GM19099 (cell line): ENCODE measurements around the gene ADCY9.

Experiments used
- POLR2A ChIP-seq: IDR thresholded peaks from 3 replicates; pipeline ENCODE4 v1.6.1; 2011; ENCODE audit warnings: low read depth; ENCODE audit not compliant: insufficient read length; ENCODE audit errors: extremely low read depth

ADCY9 gene

DNA sequence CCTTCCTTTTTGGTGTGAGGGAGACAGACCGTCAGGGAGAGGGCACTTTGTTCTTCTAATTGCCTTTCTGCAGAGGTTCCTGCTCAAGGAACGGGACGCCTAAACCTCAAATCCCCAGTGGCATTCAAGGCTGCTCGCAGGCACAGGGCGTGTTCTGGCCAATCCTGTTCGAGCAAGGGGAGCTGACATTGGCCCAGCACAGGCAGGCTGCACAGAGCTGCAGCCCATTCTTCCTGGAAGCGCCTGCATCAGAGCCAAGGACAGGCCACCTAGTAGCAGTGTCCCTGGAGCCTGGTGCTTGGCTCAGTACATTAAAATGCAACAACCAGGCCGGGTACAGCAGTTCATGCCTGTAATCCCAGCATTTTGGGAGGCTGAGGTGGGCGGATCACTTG, 163.5 kb downstream of the ADCY9 start:
- no peak for TF ChIP-seq POLR2A

DNA sequence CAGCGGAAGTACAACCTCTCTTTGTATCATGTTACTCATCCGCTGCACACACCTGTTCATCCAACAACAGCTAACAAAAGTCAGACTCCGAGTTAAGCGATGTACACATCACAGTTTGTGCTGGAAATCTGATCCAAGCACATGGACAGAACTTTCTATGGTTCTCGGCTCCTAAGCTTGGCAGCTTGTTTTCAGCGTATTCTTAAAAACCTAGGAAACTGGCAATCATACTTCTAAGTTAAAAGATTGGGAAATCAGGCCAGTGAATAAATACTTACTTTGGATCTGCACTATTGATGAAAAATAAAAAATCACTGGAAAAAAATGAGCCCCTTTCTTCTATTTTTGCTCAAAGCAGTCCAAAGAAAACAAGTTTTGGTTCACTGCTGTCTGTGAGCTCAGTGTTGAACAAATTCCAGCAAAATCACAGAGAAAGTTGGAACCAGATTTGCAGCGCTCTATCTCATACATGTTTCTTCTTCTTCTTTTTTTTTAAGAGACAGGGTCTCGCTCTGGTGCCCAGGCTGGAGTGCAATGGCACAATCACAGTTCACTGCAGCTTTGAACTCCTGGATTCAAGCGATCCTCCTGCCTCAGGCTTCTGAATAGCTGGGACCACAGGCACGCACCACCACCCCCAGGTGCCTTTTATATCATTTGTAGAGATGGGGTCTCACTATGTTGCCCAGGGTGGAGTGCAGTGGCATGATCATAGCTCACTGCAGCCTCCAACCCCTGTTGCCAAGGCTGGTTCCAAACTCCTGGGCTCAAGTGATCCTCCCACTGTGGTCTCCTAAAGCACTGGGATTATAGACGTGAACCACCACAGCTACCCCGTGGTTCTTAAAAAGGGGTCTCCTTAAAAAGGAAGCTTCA, 164.1 kb downstream of the ADCY9 start:
- no peak for TF ChIP-seq POLR2A

- no peak for TF ChIP-seq POLR2A
These were observed 165.7 kb downstream of the ADCY9 start for GRCh38 chr16:3950343-3951193.

- no peak for TF ChIP-seq POLR2A
These were observed 166.3 kb downstream of the ADCY9 start for GRCh38 chr16:3949946-3950342.

DNA sequence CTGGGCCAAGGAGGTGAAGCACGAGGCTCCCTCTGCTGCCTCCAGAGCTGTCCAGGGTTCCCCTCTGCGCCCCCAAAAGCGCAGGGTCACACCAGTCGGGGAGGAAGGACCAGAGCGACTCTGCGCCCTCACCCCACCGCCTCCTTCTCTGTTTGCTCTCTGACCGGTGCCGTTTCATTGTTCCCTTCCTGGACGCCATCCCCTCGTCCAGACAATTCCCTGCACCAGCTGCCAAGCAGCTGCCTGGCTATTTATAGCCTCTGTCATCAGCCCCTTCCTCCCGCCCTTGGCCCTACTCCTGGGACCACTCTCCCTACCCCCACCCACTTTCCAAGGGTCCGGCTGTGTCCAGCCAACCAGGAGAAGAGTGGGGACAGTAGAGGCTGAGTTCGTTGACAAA, 167.0 kb downstream of the ADCY9 start:
- TF ChIP-seq POLR2A, result no peak

- no peak for TF ChIP-seq POLR2A
These were observed 167.8 kb downstream of the ADCY9 start for GRCh38 chr16:3948378-3948995.

GRCh38 chr16:3946604-3947180, 169.6 kb downstream of the ADCY9 start:
- no peak for TF ChIP-seq POLR2A

DNA sequence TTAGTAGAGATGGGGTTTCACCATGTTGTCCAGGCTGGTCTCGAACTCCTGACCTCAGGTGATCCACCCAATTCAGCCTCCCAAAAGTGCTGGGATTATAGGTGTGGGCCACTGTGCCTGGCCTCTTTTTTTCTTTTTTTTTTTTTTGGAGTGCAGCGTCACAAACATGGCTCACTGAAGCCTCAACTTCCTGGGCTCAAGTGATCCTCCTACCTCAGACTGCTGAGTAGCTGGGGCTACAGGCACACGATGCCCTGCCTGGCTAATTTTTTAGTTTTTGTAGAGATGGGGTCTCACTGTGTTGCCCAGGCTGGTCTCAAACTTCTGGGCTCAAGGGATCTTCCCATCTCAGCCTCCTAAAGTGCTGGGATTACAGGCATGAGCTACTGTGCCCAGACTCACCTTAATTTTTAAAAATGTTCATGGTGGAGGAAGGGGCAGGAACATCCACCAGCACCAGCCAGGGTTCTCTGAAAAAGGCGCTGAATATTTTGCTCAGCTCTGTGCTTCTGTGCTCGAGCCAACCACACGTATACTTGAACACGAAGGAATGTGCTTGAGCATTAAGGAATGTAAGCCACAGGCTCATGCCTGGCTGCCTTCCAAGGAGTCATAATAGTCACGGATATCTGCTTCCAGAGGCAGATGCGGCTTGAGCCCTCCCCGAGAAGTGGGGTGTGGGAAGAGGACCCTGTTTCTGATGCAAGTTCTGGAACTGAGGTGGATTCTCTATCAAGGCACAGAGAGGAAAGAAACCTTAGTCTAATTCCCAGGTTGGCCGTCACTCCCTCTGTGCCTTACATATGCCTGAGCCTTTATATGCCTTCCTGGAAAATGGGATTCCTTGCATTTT, 170.3 kb downstream of the ADCY9 start:
- TF ChIP-seq POLR2A, result no peak

GRCh38 chr16:3938843-3939624, 177.2 kb downstream of the ADCY9 start:
- TF ChIP-seq POLR2A, result no peak

DNA sequence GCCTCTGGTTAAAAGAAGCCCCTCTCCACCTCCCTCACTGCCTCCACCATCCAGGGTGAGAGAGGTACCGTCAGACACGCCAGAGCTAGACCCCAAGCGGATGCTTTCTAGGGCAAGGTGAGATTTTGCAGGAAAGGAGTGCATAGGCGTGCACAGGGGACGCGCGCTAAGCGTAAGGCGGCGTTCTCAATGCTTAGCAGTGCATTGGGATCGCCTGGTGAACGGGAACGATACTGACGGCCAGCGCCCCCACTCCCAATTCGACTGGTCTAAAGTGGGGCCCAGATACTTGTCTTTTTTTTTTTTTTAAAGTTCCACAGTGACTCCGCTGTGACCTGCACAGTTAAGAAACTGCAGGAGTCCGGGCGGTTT, 177.8 kb downstream of the ADCY9 start:
- no peak for TF ChIP-seq POLR2A

GRCh38 chr16:3937066-3937875, 179.0 kb downstream of the ADCY9 start:
- no peak for TF ChIP-seq POLR2A

GRCh38 chr16:3935921-3936320, 180.3 kb downstream of the ADCY9 start:
- no peak for TF ChIP-seq POLR2A
